K562 (cell line): ENCODE results near the gene CBX3. TPM values are rescaled to one million over a fixed set of nuclear protein-coding genes. Genes with fewer than 3 reads are reported as not detected.

Experiments used
- BCLAF1 ChIP-seq, 2 experiments: fragments of 450-650 bp in 1 of 2; IDR thresholded peaks; 2 replicates each; pipeline ENCODE4 v1.6.1; 2011 to 2017; ENCODE audit warnings: low read depth in 2 of 2, antibody characterized with exemption in 1 of 2, borderline replicate concordance in 1 of 2, low read length in 1 of 2, mild to moderate bottlenecking in 1 of 2, mixed read lengths in 1 of 2; ENCODE audit not compliant: control insufficient read depth in 1 of 2
- CREB1 ChIP-seq, 2 experiments: sonication (generic) in 1 of 2; formaldehyde crosslinking in 1 of 2; IDR thresholded peaks; 2 replicates each; pipeline versions ENCODE4 v1.6.1 to v1.8.0; 2012 to 2022; ENCODE audit warnings: inconsistent platforms in 1 of 2, mild to moderate bottlenecking in 1 of 2, missing genetic modification reagents in 1 of 2, moderate library complexity in 1 of 2
- DMBX1 ChIP-seq: fragments of 250-450 bp; sonication (Bioruptor Pico); IDR thresholded peaks from 2 replicates; pipeline ENCODE4 v1.8.0; 2022; ENCODE audit warnings: inconsistent platforms, mild to moderate bottlenecking, moderate library complexity, borderline replicate concordance
- E2F1 ChIP-seq: sonication (generic); formaldehyde crosslinking; IDR thresholded peaks from 2 replicates; pipeline ENCODE4 v1.8.1; 2023; ENCODE audit warnings: mild to moderate bottlenecking, missing genetic modification reagents, moderate library complexity
- ETS1 ChIP-seq: conservative IDR thresholded peaks from 2 replicates; pipeline ENCODE4 v1.6.1; 2011; ENCODE audit warnings: low read depth, mild to moderate bottlenecking, low read length; ENCODE audit not compliant: control insufficient read depth
- GATAD2A ChIP-seq: fragments of 450-650 bp; IDR thresholded peaks from 2 replicates; pipeline ENCODE4 v1.6.1; 2017
- ID3 ChIP-seq, 2 experiments: fragments of 250-450 bp in 1 of 2; fragments of 450-650 bp in 1 of 2; sonication (Bioruptor Pico) in 1 of 2; IDR thresholded peaks; 2 replicates each; pipeline versions ENCODE4 v1.6.1 to v1.8.0; 2016 to 2021; ENCODE audit warnings: mild to moderate bottlenecking in 2 of 2, moderate library complexity in 2 of 2, missing compliant biosample characterization in 1 of 2, missing genetic modification characterization in 1 of 2
- LEF1 ChIP-seq: fragments of 450-650 bp; IDR thresholded peaks from 2 replicates; pipeline ENCODE4 v1.6.1; 2016; ENCODE audit warnings: mild to moderate bottlenecking
- MAFK ChIP-seq: IDR thresholded peaks from 2 replicates; pipeline ENCODE4 v1.6.1; 2011; ENCODE audit warnings: low read length, improper control_type of control experiment
- MCM7 ChIP-seq, 2 experiments: fragments of 450-650 bp; IDR thresholded peaks; 2 replicates each; pipeline ENCODE4 v1.6.1; 2016 to 2018
- PBX2 ChIP-seq, 2 experiments: IDR thresholded peaks in 1 of 2; conservative IDR thresholded peaks in 1 of 2; 2 replicates each; pipeline ENCODE4 v1.6.1; 2016; ENCODE audit warnings: low read depth in 2 of 2, mild to moderate bottlenecking in 1 of 2, missing compliant biosample characterization in 1 of 2, missing genetic modification characterization in 1 of 2, moderate library complexity in 1 of 2
- TRIM24 ChIP-seq, 2 experiments: fragments of 450-650 bp; IDR thresholded peaks; 2 replicates each; pipeline ENCODE4 v1.6.1; 2016
- ZBTB49 ChIP-seq: sonication (generic); formaldehyde crosslinking; IDR thresholded peaks from 2 replicates; pipeline ENCODE4 v1.8.0; 2022; ENCODE audit warnings: missing genetic modification reagents, mild to moderate bottlenecking, borderline replicate concordance
- ZKSCAN8 ChIP-seq: fragments of 200-800 bp; sonication (Bioruptor generic); IDR thresholded peaks from 2 replicates; pipeline ENCODE4 v1.6.1; 2016; ENCODE audit warnings: missing genetic modification characterization, missing compliant biosample characterization
- ZNF384 ChIP-seq: IDR thresholded peaks from 2 replicates; pipeline ENCODE4 v1.6.1; 2012; ENCODE audit warnings: low read depth, low read length, improper control_type of control experiment
- polyA plus RNA-seq, 8 experiments: library from polyadenylated mRNA; depleted of rRNA in 4 of 8; stranded (reverse) in 5 of 8; unstranded in 3 of 8; fragments of >200 nt; fragmentation: Nextera tagmentation in 2 of 8; fragmentation: Illumina TruSeq in 1 of 8; extraction: Ambion mirVana in 2 of 8; extraction: Trizol in 1 of 8; gene quantifications; 2 replicates each; pipeline versions ENCODE4 v1.2.1 to v1.2.3, GENCODE V29; 2011 to 2014; ENCODE audit warnings: inconsistent platforms in 1 of 8, missing spikeins in 1 of 8
- total RNA-seq, 7 experiments: library from RNA; depleted of rRNA in 6 of 7; stranded (reverse); fragments of >200 nt in 6 of 7; fragmentation: Illumina TruSeq in 2 of 7; extraction: Trizol in 2 of 7; gene quantifications; 2 replicates each; pipeline versions ENCODE4 v1.2.1 to v1.2.3, GENCODE V29; 2011 to 2021; ENCODE audit warnings: low replicate concordance in 1 of 7

Gene CBX3
- total and polyA plus RNA-seq, 9 of the 15 experiments (the other 6 are each of a cell fraction or from before 2014, with no cell fraction given), result 198 to 413 (median 328) TPM

- TF ChIP-seq PBX2 (CRISPR knock-in tag; IDR thresholded peaks at IDR 0.05; ENCODE audit: low read depth), result no peak
- TF ChIP-seq PBX2 (tag; conservative IDR thresholded peaks at IDR 0.05; ENCODE audit: low read depth), result no peak
- TF ChIP-seq DMBX1 (CRISPR knock-in tag), result no peak
- TF ChIP-seq MCM7 (IDR thresholded peaks at IDR 0.05), result no peak
- no peak for TF ChIP-seq MAFK
- no peak; a peak in 1 of 4 replicates for TF ChIP-seq BCLAF1 (IDR thresholded peaks at IDR 0.05; ENCODE audit: borderline replicate concordance in 1 of 2, control insufficient read depth in 1 of 2, low read depth in 2 of 2, low read length in 1 of 2)
- TF ChIP-seq CREB1 (IDR thresholded peaks at IDR 0.05), result 0 out of 2 replicates have a peak, but pooled peaks have one; percentile 10
- no peak for TF ChIP-seq CREB1 (CRISPR knock-in tag; IDR thresholded peaks at IDR 0.05)
- TF ChIP-seq GATAD2A, result no peak
- TF ChIP-seq ZBTB49 (CRISPR knock-in tag), result no peak
- TF ChIP-seq ZNF384, result no peak
- TF ChIP-seq ZKSCAN8 (CRISPR knock-in tag), result 0 out of 2 replicates have a peak, but pooled peaks have one; percentile 59
- 0 out of 2 replicates have a peak, but pooled peaks have one; percentile 60 for TF ChIP-seq E2F1 (CRISPR knock-in tag)
- TF ChIP-seq ETS1, result no peak
- TF ChIP-seq LEF1, result 0 out of 2 replicates have a peak, but pooled peaks have one; percentile 9
- no peak for TF ChIP-seq ID3 (CRISPR knock-in tag; IDR thresholded peaks at IDR 0.05)
- TF ChIP-seq ID3 (tag; IDR thresholded peaks at IDR 0.05), result 0 out of 2 replicates have a peak, but pooled peaks have one; percentile 86
- peak; percentile 12 to 74; a peak in 2 of 4 replicates for TF ChIP-seq TRIM24 (IDR thresholded peaks at IDR 0.05)
Observed at GRCh38 chr7:26200038-26200443, 1.5 kb upstream of the CBX3 start (continued).
